Skin epidermis (tissue), 12 donors: ENCODE data around the gene SCTR.

Experiments used
- H3K27ac ChIP-seq, 21 experiments: fragments of 200-600 bp; sonication (generic) in 11 of 21; one replicate each; pipeline ENCODE4 v1.5.0; 2020; ENCODE audit warnings: mild to moderate bottlenecking in 3 of 21, inconsistent platforms in 2 of 21, moderate library complexity in 2 of 21
- H3K4me3 ChIP-seq, 7 experiments: fragments of 200-600 bp; sonication (generic) in 2 of 7; one replicate each; pipeline ENCODE4 v1.5.0; 2020; ENCODE audit warnings: inconsistent platforms in 2 of 7, mild to moderate bottlenecking in 2 of 7, moderate library complexity in 1 of 7

SCTR gene

GRCh38 chr2:119490106-119490505 lies 34.2 kb downstream of the SCTR start:
- no peak overlapping the region for H3K27ac ChIP-seq
- H3K4me3 ChIP-seq = no peak overlapping the region

GRCh38 chr2:119489232-119489952 lies 34.9 kb downstream of the SCTR start:
- no peak overlapping the region for H3K4me3 ChIP-seq
- no peak overlapping the region for H3K27ac ChIP-seq

- H3K27ac ChIP-seq = no peak overlapping the region
- no peak overlapping the region for H3K4me3 ChIP-seq
These were observed 35.8 kb downstream of the SCTR start for GRCh38 chr2:119488245-119489214.

- Histone ChIP-seq H3K27ac (no peak overlapping the region), H3K4me3 (no peak overlapping the region)
These were observed 36.6 kb downstream of the SCTR start for GRCh38 chr2:119487434-119488244.

- Histone ChIP-seq H3K4me3 (no peak overlapping the region), H3K27ac (no peak overlapping the region)
These were observed 37.4 kb downstream of the SCTR start for GRCh38 chr2:119486886-119487285.

GRCh38 chr2:119486196-119486827 lies 38.0 kb downstream of the SCTR start:
- H3K4me3 ChIP-seq = no peak overlapping the region
- H3K27ac ChIP-seq = no peak overlapping the region

- no peak overlapping the region for H3K4me3 ChIP-seq
- no peak overlapping the region for H3K27ac ChIP-seq
These were observed 38.8 kb downstream of the SCTR start for GRCh38 chr2:119485336-119486110.

GRCh38 chr2:119484834-119485233 lies 39.4 kb downstream of the SCTR start:
- Histone ChIP-seq H3K27ac (no peak overlapping the region), H3K4me3 (no peak overlapping the region)

GRCh38 chr2:119483896-119484718 lies 40.2 kb downstream of the SCTR start:
- Histone ChIP-seq H3K27ac (no peak overlapping the region), H3K4me3 (no peak overlapping the region)

GRCh38 chr2:119483395-119483753 lies 40.9 kb downstream of the SCTR start:
- Histone ChIP-seq H3K27ac (no peak overlapping the region), H3K4me3 (no peak overlapping the region)

- no peak overlapping the region for H3K27ac ChIP-seq
- H3K4me3 ChIP-seq = no peak overlapping the region
These were observed 41.5 kb downstream of the SCTR start for GRCh38 chr2:119482481-119483394.

GRCh38 chr2:119481501-119482455 lies 42.5 kb downstream of the SCTR start:
- H3K27ac ChIP-seq = no peak overlapping the region

GRCh38 chr2:119480718-119481142 lies 43.6 kb downstream of the SCTR start:
- no peak overlapping the region for H3K27ac ChIP-seq
- H3K4me3 ChIP-seq = no peak overlapping the region

More at GRCh38 chr2:119481501-119482455, 42.5 kb downstream of the SCTR start:
- H3K4me3 ChIP-seq = no peak overlapping the region

GRCh38 chr2:119480184-119480583 lies 44.1 kb downstream of the SCTR start:
- H3K27ac ChIP-seq = no peak overlapping the region
- H3K4me3 ChIP-seq = no peak overlapping the region

- H3K27ac ChIP-seq = no peak overlapping the region
- no peak overlapping the region for H3K4me3 ChIP-seq
These were observed 45.3 kb downstream of the SCTR start for GRCh38 chr2:119478978-119479295.
